ENCODE data around the gene TMEM17.

DNA sequence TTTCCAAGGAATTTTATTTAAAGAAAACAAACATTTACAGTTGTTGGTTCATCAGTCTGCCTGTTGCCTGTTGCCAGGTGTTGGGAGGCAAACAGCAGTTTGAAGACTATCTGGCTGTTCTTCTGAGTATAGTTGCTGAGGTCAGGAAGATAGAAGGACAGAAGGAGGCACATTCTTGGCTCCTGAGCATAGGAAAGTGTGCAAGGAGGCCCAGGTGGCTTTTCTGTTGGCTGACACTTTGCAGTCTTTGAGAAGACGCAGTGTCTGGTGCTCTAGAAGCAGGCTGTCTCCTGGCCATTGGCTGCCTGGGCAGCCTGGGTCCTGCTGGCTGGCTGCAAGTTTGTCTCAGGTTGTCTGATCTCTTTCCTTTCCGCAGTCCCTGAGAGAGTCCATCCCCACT lies 36.4 kb downstream of the TMEM17 start:
- no peak for TF ChIP-seq ZNF274 (IDR thresholded peaks at IDR 0.05; ENCODE audit: low read depth, low read length)
- no peak for TF ChIP-seq YY1 (IDR thresholded peaks at IDR 0.05; ENCODE audit: insufficient read depth, insufficient read length)
- no peak for TF ChIP-seq SUZ12 (IDR thresholded peaks at IDR 0.05; ENCODE audit: extremely low read depth, insufficient read depth, insufficient read length)
